Measurements from ENCODE around the gene SLC39A13. TPM values are rescaled to one million over a fixed set of nuclear protein-coding genes. Genes with fewer than 3 reads are reported as not detected.

The SLC39A13 gene
- total RNA-seq, 1 experiment from 2014 or later, result 27.1 TPM

GRCh38 chr11:47460571-47461235 lies 52.3 kb downstream of the SLC39A13 start:
- Mint-ChIP-seq H3K4me1 (ENCODE audit: low read depth, unreplicated experiment) (no peaks in the 10 kb centered on the region), H3K9me3 (ENCODE audit: unreplicated experiment) (no peaks in the 10 kb centered on the region), H3K27me3 (ENCODE audit: insufficient read depth, unreplicated experiment) (no peaks in the 10 kb centered on the region), H3K27ac (ENCODE audit: unreplicated experiment) (no peak overlapping the region), H3K36me3 (ENCODE audit: insufficient read depth, unreplicated experiment) (peaks cover 69% of the 10 kb centered on the region), H3K4me3 (ENCODE audit: unreplicated experiment) (no peak overlapping the region)
- Histone ChIP-seq H3K27me3 (replicated peaks; ENCODE audit: control insufficient read depth, insufficient read depth, low read length) (no peaks in the 10 kb centered on the region), H3K4me3 (ENCODE audit: low read depth, low read length) (no peak overlapping the region), H3K36me3 (ENCODE audit: control insufficient read depth, insufficient read depth, low read length) (no peaks in the 10 kb centered on the region; the same call in 1 of the 2 replicates), H3K9me3 (no peaks in the 10 kb centered on the region), H3K4me1 (no peaks in the 10 kb centered on the region)
- TF ChIP-seq CTCF (IDR thresholded peaks at IDR 0.05; ENCODE audit: insufficient read depth in 1 of 2, low read depth in 1 of 2, low read length in 1 of 2, severe bottlenecking in 1 of 2, unreplicated experiment in 1 of 2), result no peak
- ChIA-PET POLR2A (no interaction called here), CTCF (no interaction called here)
- intact Hi-C loops (cut with micrococcal nuclease; ENCODE audit: unreplicated experiment), result no loop called here
- BruUV-seq (replicated peaks), result no TSS peak
- DNase-seq, result no peak

GRCh38 chr11:47461876-47462275 lies 53.5 kb downstream of the SLC39A13 start:
- no peak for TF ChIP-seq CTCF (IDR thresholded peaks at IDR 0.05; ENCODE audit: insufficient read depth in 1 of 2, low read depth in 1 of 2, low read length in 1 of 2, severe bottlenecking in 1 of 2, unreplicated experiment in 1 of 2)
- Histone ChIP-seq H3K4me3 (ENCODE audit: low read depth, low read length) (no peak overlapping the region), H3K27me3 (replicated peaks; ENCODE audit: control insufficient read depth, insufficient read depth, low read length) (no peaks in the 10 kb centered on the region), H3K9me3 (no peaks in the 10 kb centered on the region), H3K4me1 (no peaks in the 10 kb centered on the region), H3K36me3 (ENCODE audit: control insufficient read depth, insufficient read depth, low read length) (no peaks in the 10 kb centered on the region; the same call in 1 of the 2 replicates)
- H3K9me3 Mint-ChIP-seq (ENCODE audit: unreplicated experiment), result no peaks in the 10 kb centered on the region
- peaks cover 65% of the 10 kb centered on the region for H3K36me3 Mint-ChIP-seq (ENCODE audit: insufficient read depth, unreplicated experiment)
- H3K4me1 Mint-ChIP-seq (ENCODE audit: low read depth, unreplicated experiment), result no peaks in the 10 kb centered on the region
- H3K27me3 Mint-ChIP-seq (ENCODE audit: insufficient read depth, unreplicated experiment), result no peaks in the 10 kb centered on the region
- CTCF ChIA-PET, result no interaction called here
- peak overlapping the region; percentile 55 for H3K27ac Mint-ChIP-seq (ENCODE audit: unreplicated experiment)
- intact Hi-C loops (cut with micrococcal nuclease; ENCODE audit: unreplicated experiment), result no loop called here
- no TSS peak for BruUV-seq (replicated peaks)
- POLR2A ChIA-PET, result no interaction called here
- no peak overlapping the region for H3K4me3 Mint-ChIP-seq (ENCODE audit: unreplicated experiment)
- DNase-seq, result no peak

GRCh38 chr11:47464483-47464882 lies 56.1 kb downstream of the SLC39A13 start:
- Histone ChIP-seq H3K9me3 (no peaks in the 10 kb centered on the region), H3K27me3 (replicated peaks; ENCODE audit: control insufficient read depth, insufficient read depth, low read length) (no peaks in the 10 kb centered on the region), H3K4me1 (no peaks in the 10 kb centered on the region), H3K36me3 (ENCODE audit: control insufficient read depth, insufficient read depth, low read length) (peaks cover 2% of the 10 kb centered on the region; the same call in 1 of the 2 replicates), H3K4me3 (ENCODE audit: low read depth, low read length) (no peak overlapping the region)
- no peaks in the 10 kb centered on the region for H3K27me3 Mint-ChIP-seq (ENCODE audit: insufficient read depth, unreplicated experiment)
- DNase-seq, result no peak
- intact Hi-C loops (cut with micrococcal nuclease; ENCODE audit: unreplicated experiment), result no loop called here
- no peak for TF ChIP-seq CTCF (IDR thresholded peaks at IDR 0.05; ENCODE audit: insufficient read depth in 1 of 2, low read depth in 1 of 2, low read length in 1 of 2, severe bottlenecking in 1 of 2, unreplicated experiment in 1 of 2)
- H3K27ac Mint-ChIP-seq (ENCODE audit: unreplicated experiment), result no peak overlapping the region
- CTCF ChIA-PET, result no interaction called here
- BruUV-seq (replicated peaks), result no TSS peak
- H3K9me3 Mint-ChIP-seq (ENCODE audit: unreplicated experiment), result no peaks in the 10 kb centered on the region
- no peak overlapping the region for H3K4me3 Mint-ChIP-seq (ENCODE audit: unreplicated experiment)
- peaks cover 7% of the 10 kb centered on the region for H3K4me1 Mint-ChIP-seq (ENCODE audit: low read depth, unreplicated experiment)
- POLR2A ChIA-PET, result no interaction called here
- peaks cover 80% of the 10 kb centered on the region for H3K36me3 Mint-ChIP-seq (ENCODE audit: insufficient read depth, unreplicated experiment)

Small RNA genes lying within 50 kb of the gene (microRNA-seq; reads per million reads assigned to microRNA genes)
- gene MIR4487, result not detected

Other genes starting within 250 kb of the SLC39A13 start
- 99.9 and 100.0 TPM in 2 replicates for gene ARFGAP2, start 231.7 kb upstream of the SLC39A13 start, total RNA-seq (2022)
- 72.8 and 76.7 TPM in 2 replicates for gene PACSIN3, start 222.2 kb upstream of the SLC39A13 start, total RNA-seq (2022)
- 42.2 and 43.7 TPM in 2 replicates for gene DDB2, start 193.6 kb upstream of the SLC39A13 start, total RNA-seq (2022)
- gene ACP2, start 159.8 kb upstream of the SLC39A13 start, total RNA-seq (2022), result 44.7 and 48.2 TPM in 2 replicates
- 40.8 and 44.8 TPM in 2 replicates for gene NR1H3, start 150.6 kb upstream of the SLC39A13 start, total RNA-seq (2022)
- 63.8 and 65.9 TPM in 2 replicates for gene MADD, start 138.5 kb upstream of the SLC39A13 start, total RNA-seq (2022)
- not detected in 2 replicates for gene MYBPC3, start 55.9 kb upstream of the SLC39A13 start, total RNA-seq (2022)
- not detected in 2 replicates for gene SPI1, start 30.0 kb upstream of the SLC39A13 start, total RNA-seq (2022)
- 191 and 196 TPM in 2 replicates for gene PSMC3, start 17.8 kb downstream of the SLC39A13 start, total RNA-seq (2022)
- 0.93 and 2.0 TPM in 2 replicates for gene RAPSN, start 40.5 kb downstream of the SLC39A13 start, total RNA-seq (2022)
- 146 and 152 TPM in 2 replicates for gene CELF1, start 144.5 kb downstream of the SLC39A13 start, total RNA-seq (2022)
- gene PTPMT1, start 157.0 kb downstream of the SLC39A13 start, total RNA-seq (2022), result 100 and 108 TPM in 2 replicates
- gene KBTBD4, start 170.4 kb downstream of the SLC39A13 start, total RNA-seq (2022), result 11.9 and 12.5 TPM in 2 replicates
- 183 and 185 TPM in 2 replicates for gene NDUFS3, start 170.5 kb downstream of the SLC39A13 start, total RNA-seq (2022)
- gene FAM180B, start 178.1 kb downstream of the SLC39A13 start, total RNA-seq (2022), result not detected in 2 replicates
- gene C1QTNF4, start 185.8 kb downstream of the SLC39A13 start, total RNA-seq (2022), result 0.63 and 0.75 TPM in 2 replicates
- 165 and 167 TPM in 2 replicates for gene MTCH2, start 234.0 kb downstream of the SLC39A13 start, total RNA-seq (2022)

Data from Caco-2 (cell line).